ENCODE measurements around the gene AQP2. TPM values are rescaled to one million over a fixed set of nuclear protein-coding genes. Genes with fewer than 3 reads are reported as not detected.

The AQP2 gene
- total RNA-seq, 4 donors from 2014 or later: not detected

DNA sequence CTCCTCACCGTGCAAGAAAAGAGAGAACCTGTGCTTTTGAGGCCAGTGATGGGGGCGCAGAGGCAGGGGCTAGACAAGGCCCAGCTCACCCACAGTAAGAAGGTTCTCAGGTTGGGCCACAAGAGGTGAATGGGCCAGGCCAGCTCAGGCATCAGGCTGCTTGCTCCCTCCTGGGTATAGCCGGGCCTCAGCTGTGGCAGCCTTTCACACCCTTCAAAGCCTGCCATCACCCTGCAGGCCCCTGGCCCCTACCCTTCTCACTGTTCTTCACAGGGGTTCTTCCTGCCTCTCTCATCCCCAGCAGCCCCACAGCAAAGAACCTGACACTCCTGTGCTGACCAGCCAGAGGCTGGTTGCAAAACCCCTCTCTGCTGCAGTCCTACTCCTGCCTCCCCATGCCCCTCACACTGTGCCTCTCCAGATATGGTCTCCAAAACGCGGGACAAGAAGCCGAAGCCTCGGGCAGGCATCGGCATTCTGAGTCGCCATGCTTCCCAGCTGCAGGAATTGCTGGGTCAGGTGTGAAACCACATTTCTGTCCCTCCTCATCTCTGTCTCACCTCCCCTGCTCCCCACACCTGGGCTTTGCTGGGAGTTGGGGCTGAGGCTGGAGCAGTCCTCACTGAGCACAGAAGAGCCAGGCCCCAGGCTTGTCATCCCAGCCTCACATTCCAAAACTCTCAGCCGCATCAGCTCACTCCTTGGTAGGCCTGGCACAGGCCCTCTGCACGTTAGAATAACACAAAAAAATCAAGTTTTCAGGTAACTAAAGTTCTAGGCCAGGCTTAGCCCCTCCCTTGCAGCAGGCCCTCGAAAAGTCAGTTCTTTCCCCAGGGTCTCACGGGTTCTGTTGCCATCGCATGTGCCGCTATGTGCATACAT lies 40.0 kb upstream of the AQP2 start:
- TF ChIP-seq POLR2A (IDR thresholded peaks at IDR 0.05) (no peak), POLR2AphosphoS5 (IDR thresholded peaks at IDR 0.05) (no peak)
- 92 to 94% methylated on average over 6 to 13 of the region's 15 CpGs for WGBS, 2 donors (ENCODE audit: low coverage in 1 of 2)
- in situ Hi-C loops (cut with MboI; ENCODE audit: low pct_ligation_motif_present in 1 of 4, low pct_unique_long_range_greater_than_20kb in 1 of 4, low sequenced_read_pairs in 3 of 4): no loop called here
- no peak for DNase-seq
- H3K4me1 ChIP-seq: no peaks in the 10 kb centered on the region
- H3K36me3 ChIP-seq: no peaks in the 10 kb centered on the region
- no peaks in the 10 kb centered on the region for H3K27me3 ChIP-seq
- H3K4me3 ChIP-seq: no peak overlapping the region
- H3K9me3 ChIP-seq: no peaks in the 10 kb centered on the region
- no peak overlapping the region for H3K27ac ChIP-seq
- intact Hi-C loops (cut with DNase I; ENCODE audit: low total_unique reads): no loop called here

DNA sequence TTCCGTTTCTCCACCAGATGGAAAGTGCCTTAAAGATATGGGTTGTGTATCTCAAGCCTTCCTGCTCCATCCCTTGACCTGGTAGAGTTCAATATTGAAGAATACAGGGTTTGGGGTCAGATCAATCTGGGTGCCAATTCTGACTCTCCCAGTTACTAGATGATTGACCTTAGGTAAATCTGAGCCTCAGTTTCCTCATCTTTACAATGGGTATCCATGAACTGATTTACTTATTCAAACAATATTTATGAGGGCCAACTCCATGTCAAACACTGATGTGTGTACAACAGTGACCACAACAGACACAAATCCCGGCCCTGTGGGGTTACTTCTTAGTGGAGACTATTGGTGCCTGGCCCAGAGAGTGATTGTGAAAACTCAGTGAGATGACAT lies 39.3 kb upstream of the AQP2 start:
- Histone ChIP-seq H3K27ac (no peak overlapping the region), H3K9me3 (no peaks in the 10 kb centered on the region), H3K36me3 (no peaks in the 10 kb centered on the region), H3K27me3 (no peaks in the 10 kb centered on the region), H3K4me1 (no peaks in the 10 kb centered on the region), H3K4me3 (no peak overlapping the region)
- no peak for TF ChIP-seq POLR2A (IDR thresholded peaks at IDR 0.05)
- no peak for DNase-seq
- in situ Hi-C loops (cut with MboI; ENCODE audit: low pct_ligation_motif_present in 1 of 4, low pct_unique_long_range_greater_than_20kb in 1 of 4, low sequenced_read_pairs in 3 of 4): no loop called here
- 75 to 90% methylated on average over 1 to 2 of the region's 2 CpGs for WGBS, 2 donors (ENCODE audit: low coverage in 1 of 2)
- intact Hi-C loops (cut with DNase I; ENCODE audit: low total_unique reads): no loop called here

DNA sequence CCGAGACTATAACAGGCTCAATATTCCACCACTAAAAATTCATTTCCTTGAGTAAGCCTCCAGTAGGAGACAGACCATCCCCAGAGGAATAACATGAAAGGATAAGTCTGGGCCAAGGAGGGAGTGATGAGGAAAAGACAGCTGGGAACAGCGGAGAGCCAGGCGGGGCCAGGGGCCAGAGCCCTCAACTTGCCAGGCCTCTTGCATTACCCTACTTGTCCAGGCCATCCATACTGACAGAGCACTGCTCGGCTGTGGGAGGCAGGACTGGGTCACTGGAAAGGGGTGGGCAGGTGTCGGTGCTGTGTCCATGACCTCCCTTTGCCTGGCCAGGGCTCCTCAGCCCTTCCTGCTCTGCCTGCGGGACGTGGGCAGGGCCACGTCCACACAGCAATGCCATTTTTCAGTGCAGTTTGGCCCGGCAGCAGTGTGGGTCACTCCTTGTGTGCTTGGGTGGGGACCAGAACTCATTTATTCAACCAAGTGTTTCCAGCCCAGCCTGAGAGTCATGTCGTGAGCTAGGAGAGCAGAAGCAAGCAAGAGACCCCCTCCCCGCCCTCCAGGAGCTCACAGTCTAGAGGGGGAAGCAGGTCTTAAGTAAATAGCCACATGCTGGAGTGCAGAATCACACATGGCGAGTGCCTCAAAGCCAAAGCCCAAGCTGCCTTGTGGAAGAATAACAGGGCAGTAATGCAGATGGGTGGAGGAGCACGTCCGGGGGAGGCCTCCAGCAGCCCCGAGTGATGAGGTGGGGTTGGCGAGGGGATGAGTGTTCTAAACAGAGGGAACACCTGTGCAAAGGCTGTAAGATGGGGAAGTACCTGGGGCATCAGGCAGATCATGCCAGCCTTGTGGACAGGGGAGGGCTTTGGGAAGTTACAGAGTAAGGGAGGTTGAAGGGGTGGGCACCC lies 37.9 kb upstream of the AQP2 start:
- Histone ChIP-seq H3K36me3 (no peaks in the 10 kb centered on the region), H3K4me1 (no peaks in the 10 kb centered on the region), H3K27ac (no peak overlapping the region), H3K9me3 (no peaks in the 10 kb centered on the region), H3K4me3 (no peak overlapping the region), H3K27me3 (no peaks in the 10 kb centered on the region)
- WGBS, 2 donors (ENCODE audit: low coverage in 1 of 2): 75 to 100% methylated on average over 2 to 16 of the region's 16 CpGs
- no peak for DNase-seq
- in situ Hi-C loops (cut with MboI; ENCODE audit: low pct_ligation_motif_present in 1 of 4, low pct_unique_long_range_greater_than_20kb in 1 of 4, low sequenced_read_pairs in 3 of 4) (no loop called here), intact Hi-C loops (cut with DNase I; ENCODE audit: low total_unique reads) (no loop called here)
- TF ChIP-seq POLR2AphosphoS5 (IDR thresholded peaks at IDR 0.05): no peak
- no peak for TF ChIP-seq POLR2A (IDR thresholded peaks at IDR 0.05)
- TF ChIP-seq, protein P1, sequence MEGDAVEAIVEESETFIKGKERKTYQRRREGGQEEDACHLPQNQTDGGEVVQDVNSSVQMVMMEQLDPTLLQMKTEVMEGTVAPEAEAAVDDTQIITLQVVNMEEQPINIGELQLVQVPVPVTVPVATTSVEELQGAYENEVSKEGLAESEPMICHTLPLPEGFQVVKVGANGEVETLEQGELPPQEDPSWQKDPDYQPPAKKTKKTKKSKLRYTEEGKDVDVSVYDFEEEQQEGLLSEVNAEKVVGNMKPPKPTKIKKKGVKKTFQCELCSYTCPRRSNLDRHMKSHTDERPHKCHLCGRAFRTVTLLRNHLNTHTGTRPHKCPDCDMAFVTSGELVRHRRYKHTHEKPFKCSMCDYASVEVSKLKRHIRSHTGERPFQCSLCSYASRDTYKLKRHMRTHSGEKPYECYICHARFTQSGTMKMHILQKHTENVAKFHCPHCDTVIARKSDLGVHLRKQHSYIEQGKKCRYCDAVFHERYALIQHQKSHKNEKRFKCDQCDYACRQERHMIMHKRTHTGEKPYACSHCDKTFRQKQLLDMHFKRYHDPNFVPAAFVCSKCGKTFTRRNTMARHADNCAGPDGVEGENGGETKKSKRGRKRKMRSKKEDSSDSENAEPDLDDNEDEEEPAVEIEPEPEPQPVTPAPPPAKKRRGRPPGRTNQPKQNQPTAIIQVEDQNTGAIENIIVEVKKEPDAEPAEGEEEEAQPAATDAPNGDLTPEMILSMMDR (IDR thresholded peaks at IDR 0.05): no peak
- no peak for TF ChIP-seq EP300 (IDR thresholded peaks at IDR 0.05; ENCODE audit: low read depth)

DNA sequence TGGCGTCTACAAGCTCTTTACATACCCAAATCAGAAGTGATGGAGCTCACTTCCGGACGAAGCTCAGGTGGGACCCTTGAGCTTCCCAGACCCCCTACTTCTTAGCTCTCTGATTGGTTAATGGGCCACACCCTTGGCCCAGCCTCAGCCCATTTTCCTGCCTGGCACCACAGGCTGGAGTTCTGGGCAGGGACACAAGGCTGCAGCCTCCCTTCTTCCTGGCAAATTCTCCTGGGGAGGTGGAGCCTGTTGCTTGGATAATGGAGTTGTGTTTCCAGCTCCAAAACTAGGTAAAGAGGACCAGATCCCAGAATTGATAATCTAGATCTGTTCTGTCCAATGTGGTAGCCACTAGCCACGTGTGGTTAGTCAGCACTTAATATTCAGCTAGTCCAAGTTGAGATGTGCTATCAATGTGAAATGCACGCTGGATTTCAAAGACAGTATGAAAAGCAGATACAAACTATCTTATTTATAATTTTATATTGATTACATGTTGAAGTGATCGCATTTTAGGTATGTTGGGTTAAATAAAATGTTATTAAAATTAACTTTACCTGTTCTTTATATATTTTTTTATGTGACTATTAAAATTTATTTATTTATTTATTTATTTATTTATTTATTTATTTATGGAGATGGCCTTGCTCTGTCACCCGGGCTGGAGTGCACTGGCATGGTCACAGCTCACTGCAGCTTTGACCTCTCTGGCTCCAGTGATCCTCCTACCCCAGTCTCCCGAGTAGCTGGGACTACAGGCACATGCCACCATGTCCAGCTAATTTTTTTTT lies 34.2 kb upstream of the AQP2 start:
- H3K36me3 ChIP-seq: no peaks in the 10 kb centered on the region
- in situ Hi-C loops (cut with MboI; ENCODE audit: low pct_ligation_motif_present in 1 of 4, low pct_unique_long_range_greater_than_20kb in 1 of 4, low sequenced_read_pairs in 3 of 4) (no loop called here), intact Hi-C loops (cut with DNase I; ENCODE audit: low total_unique reads) (no loop called here)
- H3K4me3 ChIP-seq: no peak overlapping the region
- no peaks in the 10 kb centered on the region for H3K4me1 ChIP-seq
- TF ChIP-seq, protein P1 (IDR thresholded peaks at IDR 0.05): no peak
- TF ChIP-seq POLR2AphosphoS5 (IDR thresholded peaks at IDR 0.05): no peak
- no peak for TF ChIP-seq POLR2A (IDR thresholded peaks at IDR 0.05)
- no peak for TF ChIP-seq EP300 (IDR thresholded peaks at IDR 0.05; ENCODE audit: low read depth)
- no peak for DNase-seq
- no peaks in the 10 kb centered on the region for H3K9me3 ChIP-seq
- H3K27me3 ChIP-seq: no peaks in the 10 kb centered on the region
- H3K27ac ChIP-seq: no peak overlapping the region
- WGBS, 2 donors (ENCODE audit: low coverage in 1 of 2): 74 to 80% methylated on average over 4 to 8 of the region's 8 CpGs
